Naive thymus-derived CD4-positive, alpha-beta T cell (primary cell): Measurements from ENCODE around the gene IGIP. TPM values are rescaled to one million over a fixed set of nuclear protein-coding genes. Genes with fewer than 3 reads are reported as not detected.

Experiments used
- ATAC-seq: fragments of 150-1000 bp; cut with Tn5 transposase; 2 replicates; pipeline ENCODE4 v1.10.0; 2021; ENCODE audit warnings: mild to moderate bottlenecking, moderate library complexity
- CTCF ChIA-PET: fragments of 350-600 bp; sonication (Branson Sonifier 250); formaldehyde crosslinking; loops from one replicate; lab custom pipeline; 2021; ENCODE audit warnings: antibody characterized with exemption; lab: Charles Lee
- POLR2A ChIA-PET: fragments of 350-600 bp; sonication (Branson Sonifier 250); formaldehyde crosslinking; loops from one replicate; lab custom pipeline; 2021; ENCODE audit warnings: antibody characterized with exemption, inconsistent platforms; lab: Charles Lee
- DNase-seq, 9 donors: peaks; one replicate each; pipeline versions ENCODE4 v3.0.0 to v3.0.0-alpha.2; 2020 to 2022; ENCODE audit warnings: mixed read lengths in 1 of 9
- H3K27ac ChIP-seq: one replicate; pipeline ENCODE4 v1.7.0; 2013; ENCODE audit warnings: mild to moderate bottlenecking, low read depth, low read length, moderate library complexity
- H3K27me3 ChIP-seq, 2 donors: one replicate each; pipeline ENCODE4 v1.7.0; 2013; ENCODE audit warnings: low read length in 2 of 2, mild to moderate bottlenecking in 2 of 2, moderate library complexity in 2 of 2; ENCODE audit not compliant: control insufficient read depth in 2 of 2, insufficient read depth in 2 of 2
- H3K36me3 ChIP-seq, 3 experiments: 1 replicate in 2 of 3; 2 replicates in 1 of 3; pipeline ENCODE4 v1.7.0; 2013; ENCODE audit warnings: low read length in 3 of 3, mild to moderate bottlenecking in 3 of 3, moderate library complexity in 1 of 3; ENCODE audit not compliant: insufficient read depth in 3 of 3, control insufficient read depth in 2 of 3
- H3K4me1 ChIP-seq, 2 donors: one replicate each; pipeline ENCODE4 v1.7.0; 2013; ENCODE audit warnings: low read length in 2 of 2, mild to moderate bottlenecking in 2 of 2, moderate library complexity in 1 of 2; ENCODE audit not compliant: control insufficient read depth in 2 of 2, insufficient read depth in 2 of 2
- H3K4me3 ChIP-seq: 2 replicates; pipeline ENCODE4 v1.7.0; 2013; ENCODE audit warnings: mild to moderate bottlenecking, low read length
- H3K9me3 ChIP-seq, 3 experiments: 1 replicate in 2 of 3; 2 replicates in 1 of 3; pipeline ENCODE4 v1.7.0; 2013; ENCODE audit warnings: low read length in 3 of 3; ENCODE audit not compliant: control insufficient read depth in 2 of 3
- H3K27ac Mint-ChIP-seq, 9 donors: one replicate each; pipeline ENCODE4 v1.8.0; 2020 to 2022; ENCODE audit warnings: mixed read lengths in 9 of 9, mild to moderate bottlenecking in 8 of 9, moderate library complexity in 5 of 9, inconsistent platforms in 2 of 9
- H3K27me3 Mint-ChIP-seq, 5 donors: one replicate each; pipeline ENCODE4 v1.8.0; 2021 to 2022; ENCODE audit warnings: mixed read lengths in 5 of 5, mild to moderate bottlenecking in 1 of 5
- H3K36me3 Mint-ChIP-seq, 5 donors: one replicate each; pipeline ENCODE4 v1.8.0; 2020 to 2022; ENCODE audit warnings: mixed read lengths in 5 of 5, mild to moderate bottlenecking in 3 of 5, inconsistent platforms in 1 of 5
- H3K4me1 Mint-ChIP-seq, 7 donors: one replicate each; pipeline ENCODE4 v1.8.0; 2020 to 2022; ENCODE audit warnings: mixed read lengths in 7 of 7, mild to moderate bottlenecking in 3 of 7, inconsistent platforms in 1 of 7
- H3K4me3 Mint-ChIP-seq, 10 donors: one replicate each; pipeline ENCODE4 v1.8.0; 2020 to 2022; ENCODE audit warnings: mild to moderate bottlenecking in 10 of 10, mixed read lengths in 10 of 10, moderate library complexity in 6 of 10, inconsistent platforms in 2 of 10
- H3K9me3 Mint-ChIP-seq, 11 donors: one replicate each; pipeline ENCODE4 v1.8.0; 2020 to 2022; ENCODE audit warnings: mixed read lengths in 11 of 11, mild to moderate bottlenecking in 4 of 11, inconsistent platforms in 1 of 11, moderate library complexity in 1 of 11
- intact Hi-C, 2 donors: fragments of 100-400 bp; cut with micrococcal nuclease; formaldehyde crosslinking; loops; one replicate each; pipeline ENCODE4 v1.15.1; 2023
- polyA plus RNA-seq, 2 donors: library from polyadenylated mRNA; unstranded; fragments of 300-500 nt; fragmentation: Illumina TruSeq; gene quantifications; one replicate each; pipeline ENCODE4 v1.2.3, GENCODE V29; 2021
- total RNA-seq, 6 experiments: library from RNA in 5 of 6; stranded (reverse) in 5 of 6; gene quantifications; 1 replicate in 5 of 6; 2 replicates in 1 of 6; pipeline ENCODE4 v1.2.3 and lab custom pipeline; 2021 to 2026

Gene IGIP
- total and polyA plus RNA-seq, 7 experiments from 2014 or later = 0.59 to 15.4 (median 4.7) TPM

GRCh38 chr5:140128376-140128775 is 2.6 kb downstream of the IGIP start:
- no peaks in the 10 kb centered on the region for H3K36me3 ChIP-seq
- H3K4me1 ChIP-seq = peaks cover 8 to 14% of the 10 kb centered on the region in 2 donors
- no peak for DNase-seq
- intact Hi-C loops = no loop called here
- no peaks in the 10 kb centered on the region for H3K9me3 Mint-ChIP-seq
- CTCF ChIA-PET = no interaction called here
- no peak overlapping the region for H3K4me3 Mint-ChIP-seq
- H3K27me3 Mint-ChIP-seq = peaks cover 0 to 11% (median 0%) of the 10 kb centered on the region in 5 donors
- no peaks in the 10 kb centered on the region for H3K27me3 ChIP-seq
- POLR2A ChIA-PET = interaction anchor here (0.7 kb wide), 1 partner anchor 153 kb away, joined by 3 read pairs; no protein-coding TSS in a partner anchor
- no peak overlapping the region for H3K4me3 ChIP-seq
- no peak overlapping the region for H3K27ac ChIP-seq
- peaks cover 24 to 65% (median 51%) of the 10 kb centered on the region in 7 donors for H3K4me1 Mint-ChIP-seq
- H3K36me3 Mint-ChIP-seq = no peaks in the 10 kb centered on the region
- no peak overlapping the region for H3K27ac Mint-ChIP-seq
- ATAC-seq = no peak
- H3K9me3 ChIP-seq = no peaks in the 10 kb centered on the region

GRCh38 chr5:140130949-140131733 is 5.4 kb downstream of the IGIP start:
- H3K4me1 Mint-ChIP-seq = peaks cover 30 to 71% (median 56%) of the 10 kb centered on the region in 7 donors
- Histone ChIP-seq H3K9me3 (no peaks in the 10 kb centered on the region), H3K36me3 (no peaks in the 10 kb centered on the region), H3K4me1 (peaks cover 8 to 14% of the 10 kb centered on the region in 2 donors), H3K27me3 (no peaks in the 10 kb centered on the region), H3K27ac (no peak overlapping the region), H3K4me3 (no peak overlapping the region)
- ChIA-PET POLR2A (interaction anchor here (1.5 to 2.3 kb wide), 2 partner anchors 16 to 23 kb away, joined by 3 to 7 read pairs; no protein-coding TSS in a partner anchor), CTCF (no interaction called here)
- H3K9me3 Mint-ChIP-seq = no peaks in the 10 kb centered on the region
- peak overlapping the region in 2 of 9 donors; percentile 48 to 55 for H3K27ac Mint-ChIP-seq
- DNase-seq = no peak
- ATAC-seq = no peak
- H3K27me3 Mint-ChIP-seq = peaks cover 0 to 5% (median 0%) of the 10 kb centered on the region in 5 donors
- peak overlapping the region in 4 of 10 donors; percentile 37 to 48 (median 45) for H3K4me3 Mint-ChIP-seq
- intact Hi-C loops = loop anchor here in 1 of 2 donors (1.0 kb wide), 1 partner anchor 13 kb away; no protein-coding TSS in a partner anchor
- H3K36me3 Mint-ChIP-seq = peaks cover 0 to 3% (median 0%) of the 10 kb centered on the region in 5 donors

- Histone ChIP-seq H3K4me3 (no peak overlapping the region), H3K4me1 (peaks cover 8 to 14% of the 10 kb centered on the region in 2 donors), H3K36me3 (no peaks in the 10 kb centered on the region), H3K27me3 (no peaks in the 10 kb centered on the region), H3K9me3 (no peaks in the 10 kb centered on the region), H3K27ac (no peak overlapping the region)
- ATAC-seq (peak; percentile 85), DNase-seq (peak in 2 of 9 donors; percentile 18 to 36)
- H3K27ac Mint-ChIP-seq = peak overlapping the region in 5 of 9 donors; percentile 0 to 62 (median 40)
- CTCF ChIA-PET = interaction anchor here (0.6 to 0.7 kb wide), 2 partner anchors 14 to 56 kb away, joined by 3 read pairs; no protein-coding TSS in a partner anchor
- peaks cover 30 to 69% (median 53%) of the 10 kb centered on the region in 7 donors for H3K4me1 Mint-ChIP-seq
- intact Hi-C loops = loop anchor here in 1 of 2 donors (1.0 kb wide), 2 partner anchors 12 to 14 kb away; no protein-coding TSS in a partner anchor
- H3K4me3 Mint-ChIP-seq = peak overlapping the region in 6 of 10 donors; percentile 18 to 59 (median 45)
- H3K36me3 Mint-ChIP-seq = peaks cover 0 to 3% (median 0%) of the 10 kb centered on the region in 5 donors
- no peaks in the 10 kb centered on the region for H3K9me3 Mint-ChIP-seq
- H3K27me3 Mint-ChIP-seq = peaks cover 0 to 5% (median 0%) of the 10 kb centered on the region in 5 donors
- POLR2A ChIA-PET = interaction anchor here (1.5 to 2.3 kb wide), 2 partner anchors 17 to 24 kb away, joined by 3 to 7 read pairs; no protein-coding TSS in a partner anchor
These were observed 6.3 kb downstream of the IGIP start for GRCh38 chr5:140131967-140132409.

- Mint-ChIP-seq H3K9me3 (no peaks in the 10 kb centered on the region), H3K36me3 (peaks cover 0 to 6% (median 0%) of the 10 kb centered on the region in 5 donors), H3K27ac (peak overlapping the region in 1 of 9 donors; percentile 2), H3K4me3 (peak overlapping the region in 2 of 10 donors; percentile 16 to 24), H3K27me3 (peaks cover 0 to 8% (median 0%) of the 10 kb centered on the region in 5 donors), H3K4me1 (peaks cover 28 to 63% (median 50%) of the 10 kb centered on the region in 7 donors)
- no peak overlapping the region for H3K4me3 ChIP-seq
- DNase-seq (no peak), ATAC-seq (peak; percentile 38)
- intact Hi-C loops = no loop called here
- peaks cover 8 to 14% of the 10 kb centered on the region in 2 donors for H3K4me1 ChIP-seq
- no peaks in the 10 kb centered on the region for H3K9me3 ChIP-seq
- CTCF ChIA-PET = interaction anchor here (0.5 to 1.6 kb wide), 3 partner anchors 11 to 51 kb away, joined by 3 to 8 read pairs (median 4); no protein-coding TSS in a partner anchor
- H3K27ac ChIP-seq = no peak overlapping the region
- no peaks in the 10 kb centered on the region for H3K36me3 ChIP-seq
- no peaks in the 10 kb centered on the region for H3K27me3 ChIP-seq
- POLR2A ChIA-PET = interaction anchor here (0.8 to 2.5 kb wide), 6 partner anchors 8 to 20 kb away, joined by 3 to 8 read pairs (median 6); partner anchors contain the start of gene PURA
These were observed 7.9 kb downstream of the IGIP start for GRCh38 chr5:140133514-140134167.

GRCh38 chr5:140134277-140134935 is 8.7 kb downstream of the IGIP start:
- no peak overlapping the region for H3K4me3 ChIP-seq
- POLR2A ChIA-PET = interaction anchor here (0.8 to 2.5 kb wide), 5 partner anchors 9 to 21 kb away, joined by 3 to 8 read pairs (median 6); partner anchors contain the start of gene PURA
- H3K36me3 Mint-ChIP-seq = peaks cover 0 to 6% (median 0%) of the 10 kb centered on the region in 5 donors

More at GRCh38 chr5:140134277-140134935, 8.7 kb downstream of the IGIP start:
- Mint-ChIP-seq H3K27ac (peak overlapping the region in 2 of 9 donors; percentile 5 to 33), H3K4me3 (no peak overlapping the region), H3K27me3 (peaks cover 0 to 8% (median 0%) of the 10 kb centered on the region in 5 donors), H3K4me1 (peaks cover 30 to 63% (median 50%) of the 10 kb centered on the region in 7 donors), H3K9me3 (no peaks in the 10 kb centered on the region)
- H3K36me3 ChIP-seq = no peaks in the 10 kb centered on the region
- no peak for ATAC-seq
- peaks cover 8 to 14% of the 10 kb centered on the region in 2 donors for H3K4me1 ChIP-seq
- H3K27me3 ChIP-seq = no peaks in the 10 kb centered on the region
- intact Hi-C loops = no loop called here
- no peak for DNase-seq
- no peaks in the 10 kb centered on the region for H3K9me3 ChIP-seq
- CTCF ChIA-PET = interaction anchor here (1.5 to 1.6 kb wide), 2 partner anchors 10 to 16 kb away, joined by 4 to 8 read pairs; no protein-coding TSS in a partner anchor
- H3K27ac ChIP-seq = no peak overlapping the region
